GM21786 (cell line): ENCODE data around the gene BAG5.

Experiments
- ATAC-seq: cut with Tn5 transposase; IDR thresholded peaks from one replicate; pipeline ENCODE4 v1.9.1; 2021; ENCODE audit not compliant: unreplicated experiment

BAG5 gene

DNA sequence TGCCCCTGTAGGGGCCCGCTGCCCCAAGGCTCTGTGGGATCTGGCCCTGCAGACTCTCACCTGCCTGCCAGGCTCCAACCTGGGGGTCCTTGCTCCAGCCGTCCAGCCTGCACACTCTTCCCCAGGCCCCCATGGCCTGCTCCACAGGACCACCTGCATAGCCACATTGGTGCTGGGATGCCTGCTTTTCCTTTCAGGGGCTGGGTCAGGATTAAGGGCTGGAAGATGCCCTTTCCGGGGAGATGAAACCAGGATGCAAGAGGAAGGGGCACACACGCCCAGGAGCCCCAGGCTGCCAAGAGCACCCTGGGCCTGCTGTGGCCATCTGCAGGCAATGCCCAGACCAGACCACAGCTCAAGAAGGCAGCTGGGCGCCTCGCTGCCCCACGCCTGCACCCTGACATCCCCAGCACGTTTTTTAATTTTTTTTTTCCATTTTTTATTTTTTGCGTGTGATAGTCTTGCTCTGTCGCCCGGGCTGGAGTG lies 15.0 kb downstream of the BAG5 start:
- ATAC-seq = no peak

GRCh38 chr14:103546652-103547454 lies 15.6 kb downstream of the BAG5 start:
- ATAC-seq = no peak

GRCh38 chr14:103545915-103546651 lies 16.4 kb downstream of the BAG5 start:
- ATAC-seq = no peak

GRCh38 chr14:103545219-103545914 lies 17.1 kb downstream of the BAG5 start:
- no peak for ATAC-seq

GRCh38 chr14:103544388-103545218 lies 17.9 kb downstream of the BAG5 start:
- no peak for ATAC-seq

DNA sequence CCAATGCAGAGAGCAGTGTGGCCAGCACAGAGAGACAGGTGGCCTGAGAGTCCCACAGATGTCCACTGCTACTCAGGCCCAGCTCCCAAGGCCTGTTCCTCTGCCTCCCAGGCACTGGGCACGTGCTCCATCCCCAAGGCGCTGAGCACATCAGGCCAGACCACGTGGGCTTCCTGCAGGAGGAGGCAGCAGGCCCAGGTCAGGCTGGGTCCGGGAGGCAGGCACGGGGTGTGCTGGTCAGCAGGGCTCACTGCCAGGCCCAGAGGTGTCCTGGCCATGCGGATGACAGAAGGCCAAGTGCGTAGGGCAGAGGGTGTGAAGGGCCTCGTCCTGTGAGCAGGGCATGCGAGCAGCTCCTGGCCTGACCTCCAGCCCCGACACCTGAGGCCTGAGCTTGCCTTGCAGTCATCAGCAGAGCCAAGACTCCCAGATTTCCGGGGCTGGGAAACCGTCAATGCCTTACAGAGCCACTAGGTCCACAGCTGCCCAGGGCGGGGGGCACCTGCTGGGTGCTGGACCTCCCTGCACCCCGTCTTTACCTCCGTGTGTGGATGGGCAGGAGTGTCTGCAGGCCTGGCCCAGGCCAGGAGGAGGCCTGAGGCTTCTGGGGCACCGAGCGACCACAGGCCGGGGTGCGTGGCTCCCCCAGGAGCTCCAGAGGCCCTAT lies 18.6 kb downstream of the BAG5 start:
- ATAC-seq = no peak

GRCh38 chr14:103543140-103543539 lies 19.3 kb downstream of the BAG5 start:
- no peak for ATAC-seq

GRCh38 chr14:103542605-103543088 lies 19.8 kb downstream of the BAG5 start:
- no peak for ATAC-seq

DNA sequence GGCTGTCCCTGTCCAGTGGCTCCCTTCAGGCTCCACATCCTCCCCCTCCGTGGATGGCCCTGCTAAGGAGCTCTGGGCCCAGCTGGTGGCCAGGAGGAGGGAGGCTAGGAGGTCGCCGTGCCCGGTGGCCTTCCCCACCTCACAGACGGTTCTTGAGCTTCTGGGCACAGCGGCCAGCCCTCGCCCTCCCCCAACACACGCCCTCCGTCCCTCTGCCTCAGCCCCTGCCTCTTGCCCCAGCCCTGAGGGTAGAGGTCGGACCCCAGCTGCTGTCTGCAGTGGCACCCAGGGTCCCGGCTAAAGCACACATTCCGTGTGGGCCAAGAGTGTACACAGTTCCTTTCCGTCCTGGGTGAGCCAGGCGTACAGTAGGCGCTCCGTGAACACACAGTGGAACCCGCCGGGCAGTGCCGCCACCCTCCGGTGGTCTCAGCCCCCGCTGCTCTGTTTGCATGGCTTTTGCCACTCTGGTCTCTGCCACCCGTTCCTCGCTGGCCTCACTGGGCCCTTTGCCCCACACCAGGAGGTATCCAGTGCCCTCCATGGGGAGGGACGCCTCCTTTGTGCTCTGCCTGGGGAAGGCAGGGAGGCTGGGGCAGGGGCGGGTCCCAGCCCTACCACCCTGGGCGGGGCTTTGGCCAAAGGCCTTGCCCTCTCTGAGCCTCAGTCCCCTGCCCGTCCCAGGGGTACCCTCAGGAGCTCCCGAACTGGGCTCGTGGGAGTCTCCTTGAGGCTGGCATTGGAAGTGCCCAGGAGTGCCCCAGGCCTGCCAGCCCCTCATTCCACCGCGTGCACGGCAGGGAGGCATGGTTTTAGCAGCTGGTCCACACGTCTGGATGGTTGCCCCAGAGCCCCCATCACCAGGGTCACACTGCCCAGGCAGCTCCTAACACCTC lies 20.5 kb downstream of the BAG5 start:
- no peak for ATAC-seq

GRCh38 chr14:103540821-103541708 lies 21.4 kb downstream of the BAG5 start:
- ATAC-seq = no peak

- ATAC-seq = no peak
These were observed 23.2 kb downstream of the BAG5 start for GRCh38 chr14:103539056-103539825.

GRCh38 chr14:103538291-103539055 lies 24.0 kb downstream of the BAG5 start:
- no peak for ATAC-seq

- ATAC-seq = no peak
These were observed 25.1 kb downstream of the BAG5 start for GRCh38 chr14:103537175-103537990.

DNA sequence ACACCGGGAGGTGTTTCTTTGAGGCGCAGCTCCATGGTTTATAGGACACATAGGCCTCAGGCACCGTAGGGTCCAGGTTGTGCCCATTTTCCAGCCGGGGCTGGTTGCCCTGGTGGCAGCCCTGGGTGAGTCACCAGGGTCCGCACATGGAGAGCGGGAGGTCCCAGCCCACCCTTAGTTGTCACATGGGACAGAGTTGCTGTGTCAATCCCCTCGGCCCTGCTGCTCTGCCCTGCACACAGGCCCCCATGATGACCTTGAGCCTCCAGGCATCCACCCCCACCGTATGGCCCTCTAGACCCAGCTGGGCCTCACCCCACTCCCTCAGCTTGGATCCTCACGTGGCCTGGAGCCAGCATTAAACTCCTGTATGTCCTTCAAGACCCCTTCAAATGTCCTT lies 25.8 kb downstream of the BAG5 start:
- ATAC-seq = no peak

DNA sequence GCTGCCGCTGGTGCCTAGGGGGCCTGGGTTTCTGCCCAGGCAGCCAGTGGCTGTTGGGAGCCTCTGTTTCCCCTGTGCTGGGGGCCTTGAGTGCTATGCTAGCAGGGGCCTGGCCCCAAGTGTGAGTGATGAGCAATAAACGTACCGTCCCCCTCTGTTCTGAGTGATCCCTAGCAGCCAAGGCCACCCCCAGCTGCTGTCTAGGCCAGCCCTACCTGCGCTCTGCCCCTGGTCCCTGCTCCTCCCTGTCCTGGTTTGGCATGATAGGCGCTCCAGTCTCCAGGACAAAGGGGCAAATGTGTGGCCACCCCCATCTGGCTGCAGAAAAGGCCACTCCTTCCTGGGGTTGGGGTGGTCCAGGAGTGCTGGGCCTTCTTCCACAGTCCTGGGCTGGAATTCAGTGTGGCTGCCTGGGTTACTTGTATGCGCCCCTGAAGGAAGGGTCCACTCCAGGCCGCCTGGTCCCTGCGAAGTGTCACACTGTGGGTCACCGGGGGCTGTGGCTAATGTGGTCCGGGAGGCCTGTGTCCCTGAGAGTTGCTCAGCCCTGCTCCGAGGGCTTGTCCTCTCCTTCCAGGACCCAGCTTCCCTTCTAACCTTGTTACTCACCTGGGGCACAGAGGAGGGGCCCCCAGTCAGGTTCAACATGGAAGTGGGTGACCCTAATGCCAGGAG lies 26.4 kb downstream of the BAG5 start:
- no peak for ATAC-seq
